Measurements from ENCODE around the gene PSPC1. TPM values are rescaled to one million over a fixed set of nuclear protein-coding genes. Genes with fewer than 3 reads are reported as not detected.
"Not testable (repeated sequence)": the region's sequence is repeated elsewhere in the genome, so short reads cannot be mapped to it uniquely, and the experiment has no call there.

The PSPC1 gene
- total RNA-seq, 1 experiment from 2014 or later: 27.1 TPM

DNA sequence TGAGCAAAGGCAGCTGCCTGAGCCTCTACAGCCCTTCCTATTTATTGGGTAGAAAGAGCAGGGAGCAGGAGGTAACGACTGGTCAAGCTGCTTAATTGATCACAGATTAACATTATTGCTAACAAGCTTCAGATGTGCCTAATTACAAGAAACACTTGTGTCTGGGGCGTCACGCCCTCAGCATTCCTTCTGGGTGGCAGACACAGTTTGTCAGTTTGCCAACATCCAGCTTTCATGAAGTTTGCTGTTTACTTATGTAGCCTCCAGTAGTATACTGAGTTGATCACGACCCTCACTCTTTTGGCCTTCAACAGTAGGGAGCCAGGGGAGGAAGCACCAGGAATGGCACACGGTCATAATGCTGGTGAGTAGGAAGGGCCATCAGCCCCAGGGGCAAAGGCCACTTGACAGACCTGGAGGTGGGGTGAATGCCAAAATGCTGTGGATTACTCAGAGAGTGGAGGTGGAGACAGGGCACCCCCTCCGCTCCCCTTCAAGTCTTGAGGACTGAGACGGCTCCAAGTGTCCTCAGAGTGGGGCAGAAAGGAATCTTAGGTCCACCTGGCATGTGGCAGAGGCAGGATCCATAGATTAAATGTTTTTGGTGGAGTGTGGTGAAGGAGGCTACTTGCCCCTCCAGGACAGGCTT lies 34.9 kb upstream of the PSPC1 start:
- H3F3A ChIP-seq (ENCODE audit: insufficient read depth, low read depth): peaks cover 17% of the 10 kb centered on the region
- H3K4me1 ChIP-seq (replicated peaks; ENCODE audit: insufficient read depth): no peaks in the 10 kb centered on the region
- DNase-seq: no peak
- no peak overlapping the region for H3K4me3 ChIP-seq
- H3K36me3 ChIP-seq (ENCODE audit: low read depth): no peaks in the 10 kb centered on the region
- intact Hi-C loops (cut with micrococcal nuclease; ENCODE audit: unreplicated experiment): no loop called here
- H3K79me2 ChIP-seq (ENCODE audit: low read depth): no peaks in the 10 kb centered on the region
- ChIA-PET POLR2A (ENCODE audit: unreplicated experiment) (no interaction called here), CTCF (interaction anchor here (0.7 kb wide), 1 partner anchor 231 kb away, joined by 8 read pairs; no protein-coding TSS in a partner anchor)
- H3K9me2 ChIP-seq (ENCODE audit: insufficient read depth): no peaks in the 10 kb centered on the region
- no TSS peak for BruUV-seq (replicated peaks)
- H3K27ac ChIP-seq: no peak overlapping the region
- no peak overlapping the region for H2AFZ ChIP-seq
- H4K20me1 ChIP-seq (ENCODE audit: insufficient read depth): no peaks in the 10 kb centered on the region
- H3K4me2 ChIP-seq: no peak overlapping the region
- no peak for TF ChIP-seq CTCF (conservative IDR thresholded peaks at IDR 0.05)
- TF ChIP-seq EZH2 (IDR thresholded peaks at IDR 0.05; ENCODE audit: low read depth): no peak
- no peaks in the 10 kb centered on the region for H3K27me3 ChIP-seq (ENCODE audit: insufficient read depth, low read depth)
- H3K9me3 ChIP-seq (ENCODE audit: insufficient read depth, low read depth): no peaks in the 10 kb centered on the region

GRCh38 chr13:19817106-19817505 lies 34.4 kb upstream of the PSPC1 start:
- H3F3A ChIP-seq (ENCODE audit: insufficient read depth, low read depth): peaks cover 17% of the 10 kb centered on the region
- no peaks in the 10 kb centered on the region for H3K9me3 ChIP-seq (ENCODE audit: insufficient read depth, low read depth)
- H3K79me2 ChIP-seq (ENCODE audit: low read depth): no peaks in the 10 kb centered on the region
- TF ChIP-seq CTCF (conservative IDR thresholded peaks at IDR 0.05) (no peak), EZH2 (IDR thresholded peaks at IDR 0.05; ENCODE audit: low read depth) (no peak)
- no peaks in the 10 kb centered on the region for H3K9me2 ChIP-seq (ENCODE audit: insufficient read depth)
- no peak overlapping the region for H2AFZ ChIP-seq
- no peaks in the 10 kb centered on the region for H4K20me1 ChIP-seq (ENCODE audit: insufficient read depth)
- ChIA-PET CTCF (interaction anchor here (0.7 kb wide), 1 partner anchor 232 kb away, joined by 8 read pairs; no protein-coding TSS in a partner anchor), POLR2A (ENCODE audit: unreplicated experiment) (no interaction called here)
- BruUV-seq (replicated peaks): no TSS peak
- H3K27ac ChIP-seq: no peak overlapping the region
- H3K36me3 ChIP-seq (ENCODE audit: low read depth): no peaks in the 10 kb centered on the region
- no peaks in the 10 kb centered on the region for H3K27me3 ChIP-seq (ENCODE audit: insufficient read depth, low read depth)
- no peak overlapping the region for H3K4me2 ChIP-seq
- H3K4me3 ChIP-seq: no peak overlapping the region
- intact Hi-C loops (cut with micrococcal nuclease; ENCODE audit: unreplicated experiment): no loop called here
- H3K4me1 ChIP-seq (replicated peaks; ENCODE audit: insufficient read depth): no peaks in the 10 kb centered on the region
- no peak for DNase-seq

- H3K4me1 ChIP-seq (replicated peaks; ENCODE audit: insufficient read depth); DNase-seq; H3K9me2 ChIP-seq (ENCODE audit: insufficient read depth); POLR2A ChIA-PET (ENCODE audit: unreplicated experiment); H3K36me3 ChIP-seq (ENCODE audit: low read depth); H3K4me2 ChIP-seq; H3K27ac ChIP-seq; H3K27me3 ChIP-seq (ENCODE audit: insufficient read depth, low read depth); BruUV-seq (replicated peaks); H3K9me3 ChIP-seq (ENCODE audit: insufficient read depth, low read depth); CTCF ChIA-PET; H2AFZ ChIP-seq; H4K20me1 ChIP-seq (ENCODE audit: insufficient read depth); intact Hi-C loops (cut with micrococcal nuclease; ENCODE audit: unreplicated experiment); H3K79me2 ChIP-seq (ENCODE audit: low read depth); H3K4me3 ChIP-seq: not testable (repeated sequence)
- peaks cover 17% of the 10 kb centered on the region for H3F3A ChIP-seq (ENCODE audit: insufficient read depth, low read depth)
Observed at GRCh38 chr13:19815842-19816241, 33.1 kb upstream of the PSPC1 start.
